HFF-Myc (cell line): ENCODE data around the gene SCFD2.

Source experiments
- DNase-seq: peaks from one replicate; pipeline ENCODE4 v3.0.0-alpha.2; 2011; ENCODE audit warnings: low read depth; ENCODE audit errors: extremely low read depth
- H3K4me3 ChIP-seq: replicated peaks from 2 replicates; pipeline ENCODE4 v1.5.1; 2011; ENCODE audit warnings: low read depth, mild to moderate bottlenecking, control low read depth, low read length
- TF ChIP-seq, protein P1 (sequence below): IDR thresholded peaks from 2 replicates; pipeline ENCODE4 v1.5.1; 2012; ENCODE audit warnings: mild to moderate bottlenecking, low read depth, low read length, control low read depth; ENCODE audit errors: missing control alignments

Gene SCFD2

DNA sequence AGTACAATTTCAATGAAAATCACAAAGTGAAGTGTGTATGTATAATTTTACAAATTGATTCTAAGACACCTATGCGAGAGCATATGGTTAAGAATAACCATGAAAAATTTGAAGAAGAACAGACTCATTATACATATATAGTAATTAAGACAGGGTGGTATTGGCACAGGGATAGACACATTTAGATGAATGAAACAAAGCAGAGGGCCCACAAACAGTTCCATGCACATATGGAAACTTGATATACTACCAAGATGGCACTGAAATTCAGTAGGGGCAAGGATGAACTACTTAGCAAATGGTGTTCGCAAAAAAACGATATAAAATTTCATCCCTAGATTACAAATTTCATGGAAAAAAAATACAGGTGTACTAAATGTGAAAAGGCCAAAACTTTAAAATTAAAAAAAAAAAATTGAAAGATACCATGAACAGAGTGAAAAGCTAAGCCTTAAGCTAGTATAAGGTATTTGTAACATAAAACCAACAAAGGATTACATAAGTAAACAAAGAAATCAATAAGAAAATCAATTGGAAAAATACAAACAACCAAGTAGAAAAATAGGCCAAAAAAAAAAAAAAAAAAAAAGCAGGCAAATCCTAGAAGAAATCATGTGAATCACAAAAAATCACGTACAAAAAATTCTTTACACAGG is 418.3 kb downstream of the SCFD2 start:
- DNase-seq: no peak
- TF ChIP-seq, protein P1, sequence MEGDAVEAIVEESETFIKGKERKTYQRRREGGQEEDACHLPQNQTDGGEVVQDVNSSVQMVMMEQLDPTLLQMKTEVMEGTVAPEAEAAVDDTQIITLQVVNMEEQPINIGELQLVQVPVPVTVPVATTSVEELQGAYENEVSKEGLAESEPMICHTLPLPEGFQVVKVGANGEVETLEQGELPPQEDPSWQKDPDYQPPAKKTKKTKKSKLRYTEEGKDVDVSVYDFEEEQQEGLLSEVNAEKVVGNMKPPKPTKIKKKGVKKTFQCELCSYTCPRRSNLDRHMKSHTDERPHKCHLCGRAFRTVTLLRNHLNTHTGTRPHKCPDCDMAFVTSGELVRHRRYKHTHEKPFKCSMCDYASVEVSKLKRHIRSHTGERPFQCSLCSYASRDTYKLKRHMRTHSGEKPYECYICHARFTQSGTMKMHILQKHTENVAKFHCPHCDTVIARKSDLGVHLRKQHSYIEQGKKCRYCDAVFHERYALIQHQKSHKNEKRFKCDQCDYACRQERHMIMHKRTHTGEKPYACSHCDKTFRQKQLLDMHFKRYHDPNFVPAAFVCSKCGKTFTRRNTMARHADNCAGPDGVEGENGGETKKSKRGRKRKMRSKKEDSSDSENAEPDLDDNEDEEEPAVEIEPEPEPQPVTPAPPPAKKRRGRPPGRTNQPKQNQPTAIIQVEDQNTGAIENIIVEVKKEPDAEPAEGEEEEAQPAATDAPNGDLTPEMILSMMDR: no peak
- H3K4me3 ChIP-seq: no peak overlapping the region

DNA sequence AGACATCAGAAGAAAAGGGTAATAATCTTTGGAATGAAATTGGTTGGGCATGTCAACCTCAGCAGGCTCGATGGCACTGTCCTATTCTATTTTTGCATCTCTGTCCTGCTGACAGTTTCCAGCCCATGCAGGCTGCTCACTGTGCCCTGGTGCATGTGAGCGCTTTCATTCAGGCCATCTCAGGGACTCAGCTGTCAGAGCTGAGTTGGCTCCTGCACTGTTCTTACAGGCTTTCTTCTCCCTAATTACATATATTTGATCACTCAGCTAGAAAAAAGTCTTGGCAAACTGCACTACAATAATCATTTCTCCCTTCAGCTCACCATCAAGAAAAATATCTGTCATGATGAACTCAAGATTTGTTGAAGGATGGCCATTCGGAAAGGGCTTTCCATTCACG is 419.0 kb downstream of the SCFD2 start:
- H3K4me3 ChIP-seq: no peak overlapping the region
- DNase-seq: no peak
- TF ChIP-seq, protein P1: no peak

DNA sequence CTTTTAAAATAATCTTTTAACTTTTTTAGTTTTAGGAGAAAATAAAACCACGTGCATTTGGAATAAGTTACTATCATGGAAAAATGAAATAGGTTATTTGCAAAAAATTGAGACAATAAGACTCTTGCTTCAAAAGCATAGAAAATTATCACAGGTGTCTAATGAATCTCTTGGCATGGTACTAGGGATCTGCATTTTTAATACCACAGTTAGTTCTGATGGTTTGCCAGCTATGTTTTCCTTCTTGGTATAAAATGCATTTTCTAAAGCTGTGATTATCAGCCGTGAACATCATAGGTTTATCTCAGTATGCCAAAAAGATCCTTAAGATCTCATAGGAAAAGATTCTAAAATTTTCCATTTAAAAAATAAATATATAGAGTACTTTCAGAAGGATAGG is 419.9 kb downstream of the SCFD2 start:
- no peak overlapping the region for H3K4me3 ChIP-seq
- DNase-seq: no peak
- TF ChIP-seq, protein P1: no peak

DNA sequence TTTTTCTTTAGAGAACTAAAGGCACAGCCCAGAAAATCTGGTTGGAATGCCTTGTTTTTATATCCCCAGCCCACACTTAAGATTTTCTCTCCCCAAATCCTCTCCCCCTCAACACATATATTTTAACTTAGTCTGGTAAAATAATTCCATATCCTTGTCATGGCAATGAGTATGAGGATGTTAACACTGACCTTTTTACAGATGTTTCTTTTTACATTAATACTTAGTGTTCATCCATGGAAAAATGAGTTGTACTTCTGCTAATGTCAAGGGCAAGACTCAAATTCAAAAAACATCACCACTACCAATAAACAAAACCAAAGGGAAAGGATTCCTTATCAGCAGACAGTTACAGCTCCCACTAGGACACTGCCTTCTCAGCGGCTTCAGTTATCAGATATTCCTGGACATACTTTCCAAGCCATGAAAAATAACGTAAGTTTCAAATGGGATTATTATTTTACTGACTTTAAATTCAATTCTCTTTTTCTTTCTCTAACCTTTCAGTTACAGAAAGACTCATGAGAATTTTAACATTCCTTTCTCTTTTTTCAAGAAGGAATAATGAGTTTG is 420.4 kb downstream of the SCFD2 start:
- DNase-seq: no peak
- TF ChIP-seq, protein P1: no peak
- H3K4me3 ChIP-seq: no peak overlapping the region

DNA sequence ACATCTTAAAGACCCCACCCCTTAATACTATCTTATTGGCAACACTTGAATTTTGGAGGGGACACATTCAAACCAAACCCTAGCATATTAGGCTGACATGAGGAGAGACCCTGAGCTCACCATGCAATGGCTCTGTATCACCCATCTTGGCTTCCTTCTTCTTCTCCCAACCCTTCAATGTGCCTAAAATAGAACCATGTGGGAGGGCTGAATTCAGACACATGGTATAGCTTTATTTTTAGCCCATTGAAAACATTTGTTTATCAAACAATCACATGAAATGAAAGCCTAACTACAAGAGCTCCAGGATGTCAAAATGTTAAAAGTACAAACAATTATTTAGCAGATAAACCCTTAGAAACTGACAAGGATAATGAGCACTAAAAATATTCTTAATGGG is 422.2 kb downstream of the SCFD2 start:
- H3K4me3 ChIP-seq: no peak overlapping the region
- no peak for DNase-seq
- TF ChIP-seq, protein P1: no peak

DNA sequence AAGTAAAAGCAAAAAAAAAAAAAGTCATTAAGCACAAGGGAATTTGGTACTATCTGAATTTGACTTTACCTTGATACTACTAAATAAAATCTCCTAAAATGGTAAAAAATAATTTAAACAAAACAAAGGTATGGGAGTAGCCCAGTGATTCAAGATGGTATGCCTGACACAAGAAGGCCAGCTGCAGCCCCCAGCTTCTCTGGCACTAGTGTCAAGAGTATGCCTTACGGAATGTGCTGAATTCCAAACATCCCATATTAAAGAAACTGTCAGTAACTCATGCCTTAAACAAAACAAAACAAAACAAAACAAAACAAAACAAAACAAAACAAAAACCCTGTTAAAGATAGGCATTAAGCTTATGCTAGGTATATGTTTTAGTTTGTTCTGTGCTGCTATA is 422.9 kb downstream of the SCFD2 start:
- H3K4me3 ChIP-seq: no peak overlapping the region
- TF ChIP-seq, protein P1: no peak
- DNase-seq: no peak
